LNCaP clone FGC (cell line): ENCODE results near the gene SLC41A1.

ENCODE experiments used
- DNase-seq: peaks from one replicate; pipeline ENCODE4 v3.0.0-alpha.2; 2011; ENCODE audit warnings: low read depth
- H3K4me3 ChIP-seq: 2 replicates; pipeline ENCODE4 v1.5.1; 2011; ENCODE audit warnings: mild to moderate bottlenecking, low read depth, low read length, control low read depth
- CTCF ChIP-seq: IDR thresholded peaks from 2 replicates; pipeline ENCODE4 v1.5.1; 2012; ENCODE audit warnings: mild to moderate bottlenecking; ENCODE audit not compliant: control insufficient read depth, insufficient read depth; ENCODE audit errors: extremely low read depth

The SLC41A1 gene

GRCh38 chr1:205760606-205761005 is 52.4 kb downstream of the SLC41A1 start:
- no peak for TF ChIP-seq CTCF
- no peak overlapping the region for H3K4me3 ChIP-seq
- DNase-seq, result no peak

GRCh38 chr1:205756552-205756951 is 56.4 kb downstream of the SLC41A1 start:
- TF ChIP-seq CTCF, result no peak
- H3K4me3 ChIP-seq, result no peak overlapping the region
- no peak for DNase-seq

GRCh38 chr1:205754857-205755256 is 58.1 kb downstream of the SLC41A1 start:
- no peak for TF ChIP-seq CTCF
- no peak for DNase-seq
- no peak overlapping the region for H3K4me3 ChIP-seq

- no peak for TF ChIP-seq CTCF
- no peak for DNase-seq
Measured at GRCh38 chr1:205751036-205751651, 61.9 kb downstream of the SLC41A1 start.

GRCh38 chr1:205750138-205751035 is 62.6 kb downstream of the SLC41A1 start, which contains the start of gene NUCKS1:
Gene NUCKS1, minus strand, starts transcription at chr1:205750182. Its CDS starts 209 bp downstream, at chr1:205749973.
- peak within 1 kb of the TSS; percentile 90 for H3K4me3 ChIP-seq
- TF ChIP-seq CTCF, result no peak

More at GRCh38 chr1:205751036-205751651, 61.9 kb downstream of the SLC41A1 start:
- H3K4me3 ChIP-seq, result no peak overlapping the region

GRCh38 chr1:205749234-205750137 is 63.5 kb downstream of the SLC41A1 start:
- H3K4me3 ChIP-seq, result peak overlapping the region; percentile 90
- TF ChIP-seq CTCF, result no peak
- DNase-seq, result peak; percentile 76

More at GRCh38 chr1:205750138-205751035, 62.6 kb downstream of the SLC41A1 start, which contains the start of gene NUCKS1:
- peak; percentile 98 for DNase-seq
